Effector CD8-positive, alpha-beta T cell (primary cell): ENCODE measurements around the gene DCTN3.

Experiments
- DNase-seq: peaks from one replicate; lab custom pipeline; 2025; lab: John Stamatoyannopoulos, UW
- total RNA-seq, 4 experiments: gene quantifications; one replicate each; lab custom pipeline; 2026; lab: John Stamatoyannopoulos, UW

DCTN3 gene
- 27.2 to 40.2 (median 34.0) reads per million in 4 experiments for total RNA-seq

GRCh38 chr9:34620061-34620994, at the start of gene DCTN3:
Gene DCTN3, minus strand, starts transcription at chr9:34620495. Its CDS starts 31 bp downstream, at chr9:34620464.
- peak; percentile 80 for DNase-seq

DNA sequence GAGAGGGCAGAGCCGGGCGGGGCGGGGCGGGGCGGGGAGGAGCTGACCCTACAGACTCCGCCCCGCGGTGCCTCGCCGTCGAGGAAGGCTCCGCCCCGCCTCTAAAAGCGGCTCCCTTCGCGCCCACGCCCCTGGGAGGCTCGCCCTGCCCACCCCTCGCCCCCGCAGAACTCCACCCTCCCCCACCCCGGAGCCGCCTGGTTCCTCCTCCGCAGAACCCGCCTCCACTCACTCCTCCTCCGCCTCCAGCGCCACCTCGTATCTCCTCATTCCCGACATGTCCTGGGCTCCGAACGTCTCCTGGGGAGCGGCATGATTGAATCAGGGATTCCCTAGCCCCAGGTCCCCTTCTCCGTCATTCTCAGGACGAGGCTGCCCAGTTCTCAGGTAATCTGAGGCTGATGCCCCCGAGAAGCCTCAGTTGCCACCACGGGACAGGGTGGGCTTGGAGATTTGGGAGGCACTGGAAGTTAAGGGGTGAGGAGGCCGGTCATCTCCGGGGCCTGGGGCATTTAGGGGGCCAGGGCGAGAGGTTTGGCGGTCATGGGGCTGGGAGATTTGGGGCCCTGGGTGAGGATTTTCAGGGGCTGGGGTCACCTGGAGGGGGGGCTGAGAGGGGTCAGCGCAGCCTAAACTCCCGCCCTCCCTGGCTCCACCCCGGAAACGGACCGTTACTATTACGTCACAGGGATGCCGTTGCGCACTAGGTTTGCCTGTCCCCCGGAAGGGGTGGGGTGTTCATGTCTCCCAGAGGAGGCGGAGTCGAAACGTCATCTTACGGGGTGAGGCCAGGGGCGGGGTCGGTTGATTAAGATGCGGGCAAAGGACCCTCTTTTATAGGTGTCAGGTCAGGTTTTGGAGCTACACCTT, 45.3 kb upstream of the DCTN3 start:
- DNase-seq = peak; percentile 86

- DNase-seq = no peak
Measured at GRCh38 chr9:34665067-34665380, 44.7 kb upstream of the DCTN3 start.

GRCh38 chr9:34664281-34665066, 44.2 kb upstream of the DCTN3 start:
- DNase-seq = peak; percentile 58

DNA sequence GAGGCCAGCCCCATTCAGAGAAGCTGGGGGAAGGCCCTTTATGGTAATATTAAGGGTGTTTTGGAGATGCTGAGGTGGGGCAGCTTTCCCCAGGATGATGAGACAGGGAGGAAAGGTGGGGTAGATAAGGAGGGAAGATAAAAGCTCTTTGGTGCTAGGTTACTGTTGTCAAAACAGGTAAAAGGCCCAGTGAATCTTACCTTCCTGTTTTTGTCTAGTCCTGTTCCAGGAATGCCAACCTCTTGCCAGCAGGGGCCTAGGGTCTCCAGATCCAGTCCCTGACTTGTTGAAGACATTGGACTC, 43.0 kb upstream of the DCTN3 start:
- DNase-seq = no peak

- no peak for DNase-seq
Measured at GRCh38 chr9:34662526-34663302, 42.4 kb upstream of the DCTN3 start, which contains the start of gene CCL27. Gene CCL27, minus strand, starts transcription at chr9:34662657. Its CDS starts 24 bp downstream, at chr9:34662633.

DNA sequence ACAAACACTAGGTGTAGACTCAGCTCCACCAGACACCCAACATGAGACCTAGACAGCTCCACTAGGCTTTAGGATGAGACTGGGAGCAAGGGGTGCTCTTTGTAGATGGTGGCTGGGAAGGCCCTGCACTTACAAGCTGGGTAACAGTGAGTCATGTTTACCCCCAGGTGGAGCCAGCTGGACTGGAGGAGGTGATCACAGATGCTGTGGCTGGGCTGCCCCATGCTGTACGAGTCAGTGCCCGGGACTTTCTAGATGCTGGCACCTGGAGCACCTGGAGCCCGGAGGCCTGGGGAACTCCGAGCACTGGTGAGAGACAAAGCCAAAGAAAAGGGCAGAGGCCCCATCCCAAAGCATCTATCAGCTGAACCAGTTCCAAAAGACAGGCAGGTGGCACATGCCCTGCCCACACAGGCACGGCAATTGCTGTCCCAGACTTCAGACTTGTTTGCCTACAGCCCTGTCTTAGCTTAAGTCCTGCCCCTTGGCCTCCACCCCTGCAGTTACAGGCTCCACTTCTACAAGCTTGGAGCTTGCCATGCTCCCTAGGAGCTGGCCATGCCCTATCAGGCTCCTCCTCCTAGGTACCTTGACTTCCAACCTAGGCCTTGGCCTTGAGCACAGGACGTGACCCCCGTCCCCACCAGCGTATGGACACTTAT, 39.4 kb upstream of the DCTN3 start:
- no peak for DNase-seq

- no peak for DNase-seq
Measured at GRCh38 chr9:34658461-34658860, 38.2 kb upstream of the DCTN3 start.

- no peak for DNase-seq
Measured at GRCh38 chr9:34656992-34657391, 36.7 kb upstream of the DCTN3 start.

- DNase-seq = no peak
Measured at GRCh38 chr9:34655394-34655793, 35.1 kb upstream of the DCTN3 start.

GRCh38 chr9:34654323-34655051, 34.2 kb upstream of the DCTN3 start:
- no peak for DNase-seq

DNA sequence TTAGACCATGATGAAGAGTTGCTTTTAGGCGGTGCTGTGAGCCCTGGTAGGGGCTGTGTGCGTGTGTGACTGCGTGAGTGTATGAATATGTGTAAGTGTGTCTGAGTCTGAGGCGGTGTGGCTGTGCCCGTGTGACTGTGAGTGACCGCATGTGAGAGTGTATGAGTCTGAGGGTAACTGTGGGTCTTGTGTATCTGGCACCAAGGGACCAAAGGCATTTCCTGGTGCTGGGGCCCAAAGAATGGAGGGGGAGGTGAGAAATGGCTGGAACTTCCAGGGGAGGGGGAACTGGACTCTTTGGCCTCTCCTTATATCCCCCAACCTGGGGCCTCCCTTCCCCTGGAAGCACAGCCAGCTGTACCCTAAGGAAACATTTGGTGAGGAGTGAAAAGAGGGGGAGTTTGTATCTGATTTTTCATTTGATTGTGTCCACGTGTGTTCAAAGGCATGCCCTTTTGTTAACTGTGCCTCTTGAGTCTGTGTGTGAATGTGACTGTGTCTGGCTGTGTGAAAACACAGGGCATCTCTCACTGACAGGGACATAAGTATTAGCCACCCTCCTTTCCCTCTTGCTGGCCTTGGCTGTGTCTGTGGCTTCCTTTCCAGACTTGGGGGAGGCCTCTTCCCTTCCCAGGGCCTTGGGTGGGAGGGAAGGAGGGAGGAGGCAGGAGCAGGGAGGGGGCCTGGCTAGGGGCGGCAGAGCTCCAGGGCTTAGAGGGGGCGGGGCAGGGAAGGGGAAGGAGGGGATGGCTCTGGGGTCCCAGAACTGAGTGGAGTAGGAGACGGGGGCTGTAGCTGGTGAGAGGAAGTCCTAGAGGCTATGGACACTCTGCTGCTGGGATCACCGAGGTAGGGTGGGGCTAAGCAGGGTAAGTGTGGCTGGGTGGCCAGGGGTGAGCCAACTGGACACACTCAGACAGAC, 33.1 kb upstream of the DCTN3 start:
- DNase-seq = no peak

GRCh38 chr9:34652602-34653000, 32.3 kb upstream of the DCTN3 start:
- no peak for DNase-seq

GRCh38 chr9:34651876-34652601, 31.7 kb upstream of the DCTN3 start, which contains the start of gene IL11RA:
Gene IL11RA, plus strand, starts transcription at chr9:34652185. Its CDS starts 3,033 bp downstream, at chr9:34655218.
- no peak for DNase-seq

- DNase-seq = no peak
Measured at GRCh38 chr9:34651321-34651720, 31.0 kb upstream of the DCTN3 start.

DNA sequence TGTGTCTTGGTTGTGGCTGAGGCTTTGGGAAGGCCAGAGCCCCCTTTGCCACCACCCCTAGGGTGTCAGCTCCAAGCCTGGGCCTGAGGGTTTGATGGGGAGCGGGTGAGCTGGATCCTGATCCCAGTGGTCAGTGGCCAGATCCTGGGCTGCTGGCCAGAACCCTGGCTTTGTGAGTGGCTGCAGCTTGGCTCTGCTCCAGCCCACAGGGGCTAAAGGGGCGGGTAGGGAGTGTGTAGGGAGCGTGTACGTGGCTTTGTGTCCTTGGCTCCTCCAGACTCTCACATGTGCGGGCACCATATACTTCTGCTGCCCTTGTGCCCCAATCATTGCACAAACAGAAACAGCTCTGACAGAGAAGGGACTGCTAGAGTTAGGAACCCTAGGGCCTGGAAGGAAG, 30.5 kb upstream of the DCTN3 start:
- DNase-seq = no peak

GRCh38 chr9:34648673-34649072, 28.4 kb upstream of the DCTN3 start:
- DNase-seq = no peak

- DNase-seq = no peak
Measured at GRCh38 chr9:34647651-34648050, 27.4 kb upstream of the DCTN3 start.
